Stimulated activated CD8-positive, alpha-beta memory T cell treated with anti-CD3 and anti-CD28 coated beads, Interleukin-2, amount 100 ng/mL, for 1 hour (primary cell): ENCODE data around the gene GPRIN2.
"Not testable (repeated sequence)": the region's sequence is repeated elsewhere in the genome, so short reads cannot be mapped to it uniquely, and the experiment has no call there.

Experiments used
- DNase-seq, 2 donors: peaks; one replicate each; pipeline ENCODE4 v3.0.0-alpha.2; 2020; ENCODE audit warnings: low read depth in 2 of 2

GPRIN2 gene

GRCh38 chr10:46537309-46537708 is 19.1 kb downstream of the GPRIN2 start:
- DNase-seq, result no peak

- DNase-seq, result no peak
Observed at GRCh38 chr10:46536781-46537180, 19.7 kb downstream of the GPRIN2 start.

- DNase-seq, result no peak
Observed at GRCh38 chr10:46536171-46536570, 20.3 kb downstream of the GPRIN2 start.

DNA sequence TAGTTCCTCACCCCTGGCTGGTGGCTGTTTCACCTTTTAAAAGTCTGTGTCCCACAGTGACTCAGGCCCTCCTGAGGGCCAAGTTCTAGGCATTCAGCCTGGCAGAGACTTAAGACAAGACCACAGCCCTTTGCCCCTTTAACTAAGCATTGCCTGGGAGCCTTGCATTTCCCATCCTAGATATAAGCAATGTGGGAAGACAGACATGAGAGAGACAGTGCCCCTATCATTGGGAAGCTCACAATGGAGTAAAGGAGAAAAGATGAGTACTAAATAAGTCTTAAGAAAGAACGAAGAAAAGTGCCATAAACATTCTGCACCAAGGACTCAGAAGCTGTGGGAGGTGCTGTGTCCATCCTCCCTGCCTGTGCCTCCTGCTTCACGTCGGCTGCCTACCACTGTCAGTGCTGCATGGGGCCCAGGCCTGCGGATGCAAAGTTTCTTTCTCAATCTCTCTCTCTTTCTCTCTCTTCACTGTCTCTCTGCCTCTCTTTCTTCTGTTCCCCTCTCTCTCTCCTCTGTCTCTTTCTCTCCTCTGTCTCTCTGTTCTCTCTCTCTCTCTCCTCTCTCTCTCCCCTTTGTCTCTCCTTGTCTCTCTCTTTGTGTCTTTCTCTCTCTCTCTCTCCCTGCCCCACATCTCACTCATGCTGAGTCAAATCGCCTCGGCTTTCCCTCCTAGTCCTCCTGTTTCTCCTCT is 21.5 kb downstream of the GPRIN2 start:
- no peak for DNase-seq

DNA sequence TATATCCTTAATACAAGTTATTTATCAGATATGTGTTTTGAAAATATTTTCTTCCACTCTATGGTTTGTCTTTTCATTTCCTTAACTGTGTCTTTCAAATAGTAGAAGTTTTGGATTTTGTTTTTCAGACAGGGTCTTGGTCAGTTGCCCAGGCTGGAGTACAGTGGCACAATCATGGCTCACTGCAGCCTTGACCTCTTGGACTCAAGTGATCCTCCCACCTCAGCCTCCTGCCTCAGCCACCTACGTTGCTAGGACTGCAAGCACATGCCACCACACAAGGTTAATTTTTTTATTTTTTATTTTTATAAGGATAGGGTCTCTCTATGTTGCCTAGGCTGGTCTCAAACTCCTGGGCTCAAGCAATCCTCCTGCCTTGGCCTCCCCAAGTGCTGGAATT is 24.2 kb downstream of the GPRIN2 start:
- not testable (repeated sequence) for DNase-seq

GRCh38 chr10:46530249-46531186 is 25.9 kb downstream of the GPRIN2 start:
- no peak for DNase-seq

GRCh38 chr10:46529742-46530141 is 26.7 kb downstream of the GPRIN2 start:
- DNase-seq, result not testable (repeated sequence)

GRCh38 chr10:46528675-46529615 is 27.5 kb downstream of the GPRIN2 start:
- DNase-seq, result no peak

DNA sequence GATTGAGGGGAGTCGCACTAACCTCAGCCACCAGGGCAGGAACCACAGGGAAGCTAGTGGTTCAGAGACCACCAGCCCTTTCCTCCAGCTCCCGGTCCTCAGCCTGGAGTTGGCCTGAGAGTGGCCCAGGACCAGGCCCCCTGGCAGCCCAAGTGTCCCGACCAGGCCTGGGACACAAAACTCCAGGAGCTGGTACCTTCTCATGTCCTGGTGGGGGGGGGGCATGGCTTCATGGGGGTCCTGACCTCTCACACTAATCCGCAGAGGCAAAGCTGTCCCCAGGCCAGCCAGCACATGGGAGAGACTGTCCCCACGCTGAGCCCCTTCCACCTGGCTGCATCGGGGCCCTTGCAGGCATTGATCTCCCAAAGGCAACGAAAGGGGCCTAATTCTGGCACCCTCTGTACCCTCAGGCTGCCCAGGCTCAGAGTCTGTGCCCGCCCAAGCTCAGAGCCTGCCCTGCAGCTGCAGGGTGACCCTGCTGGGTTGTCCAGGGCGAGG is 28.2 kb downstream of the GPRIN2 start:
- DNase-seq, result no peak

- DNase-seq, result no peak
Observed at GRCh38 chr10:46527241-46527811, 29.1 kb downstream of the GPRIN2 start.

DNA sequence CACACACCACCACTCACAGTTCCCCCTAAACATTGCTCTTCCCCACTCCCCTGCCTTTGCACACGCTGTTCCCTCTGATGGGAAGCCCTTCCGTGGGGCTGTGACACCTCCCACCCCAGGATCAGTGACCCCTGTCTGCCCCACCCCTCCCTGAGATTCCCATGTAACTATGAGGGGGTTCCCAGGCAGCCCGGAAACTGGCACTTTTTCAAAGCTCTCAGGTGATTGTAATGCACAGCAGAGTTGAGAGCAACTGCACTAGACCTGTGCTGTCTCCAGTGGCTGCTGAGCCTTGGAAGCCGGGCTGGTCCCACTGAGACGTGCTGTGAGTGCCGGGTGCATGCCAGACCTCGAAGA is 29.8 kb downstream of the GPRIN2 start:
- DNase-seq, result no peak

- DNase-seq, result no peak
Observed at GRCh38 chr10:46525824-46526681, 30.4 kb downstream of the GPRIN2 start.

DNA sequence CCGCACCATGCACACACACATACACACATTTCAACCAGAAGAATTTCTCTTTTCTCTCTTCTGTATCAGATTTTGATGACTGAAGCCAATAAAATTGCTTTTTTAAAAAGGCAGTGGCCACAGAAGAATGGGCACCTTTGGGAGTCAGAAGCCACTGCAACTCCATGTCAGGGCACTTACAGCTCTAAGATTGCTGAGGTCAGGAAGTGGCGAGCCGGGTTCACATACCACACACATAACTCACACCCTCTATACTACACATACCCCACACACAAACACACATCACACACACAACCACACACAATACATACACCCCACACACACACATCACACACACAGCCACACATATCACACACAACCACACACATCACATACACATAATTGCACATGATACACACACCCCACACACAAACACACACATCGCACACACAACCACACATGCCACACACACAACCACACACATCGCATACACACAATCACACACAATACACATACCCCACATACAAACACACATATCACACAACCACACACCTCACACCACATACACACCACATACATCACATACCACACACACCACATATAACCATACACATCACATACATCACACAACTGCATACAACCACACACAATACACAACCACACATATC is 31.2 kb downstream of the GPRIN2 start:
- DNase-seq, result no peak

- DNase-seq, result no peak
Observed at GRCh38 chr10:46524472-46525176, 31.8 kb downstream of the GPRIN2 start.

GRCh38 chr10:46523962-46524471 is 32.4 kb downstream of the GPRIN2 start:
- DNase-seq, result no peak

DNA sequence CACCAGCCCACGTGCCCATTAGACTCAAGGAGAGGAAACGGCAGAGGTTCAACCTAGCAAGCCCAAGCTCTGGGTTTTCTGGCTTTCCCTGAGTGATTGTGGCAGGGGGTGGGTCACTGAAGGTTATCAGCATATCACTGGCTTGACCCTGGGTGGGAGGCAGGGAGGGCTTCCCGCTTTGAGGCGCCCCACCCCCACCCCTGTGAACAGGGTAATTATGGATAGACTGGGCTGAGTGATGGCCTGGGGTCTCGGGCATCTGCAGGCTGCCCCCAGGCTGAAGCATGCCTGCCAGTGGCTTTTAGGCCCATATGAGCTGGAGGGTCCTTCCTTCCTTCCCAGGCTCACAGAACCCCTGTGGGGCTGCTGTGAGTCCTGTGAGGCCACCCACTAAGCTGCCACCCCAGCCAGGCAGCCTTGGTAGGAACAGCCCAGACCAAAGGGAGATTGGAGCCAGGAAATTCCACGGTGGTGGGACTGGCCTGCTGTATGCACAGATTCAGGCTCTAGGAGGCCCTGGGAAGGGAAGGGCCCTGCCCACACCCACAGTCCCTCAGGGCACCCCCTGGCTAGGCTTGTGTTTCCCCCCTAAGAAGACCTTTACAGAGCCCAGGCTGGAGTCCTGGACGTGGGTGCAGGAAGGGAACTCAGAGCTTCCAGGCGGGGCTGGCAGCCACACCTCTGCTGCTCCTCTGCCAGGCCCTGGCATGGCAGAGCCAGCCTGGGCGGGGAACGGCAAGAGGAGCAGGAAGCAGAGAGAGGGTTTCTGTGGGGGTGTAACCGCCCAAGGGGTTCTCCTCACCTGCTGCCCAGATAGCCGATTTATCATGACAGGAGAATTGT is 33.1 kb downstream of the GPRIN2 start:
- no peak for DNase-seq

GRCh38 chr10:46522295-46523118 is 34.0 kb downstream of the GPRIN2 start:
- no peak for DNase-seq
